HPDE6-E6E7 (cell line): Measurements from ENCODE around the gene TMEM163.

Experiments used
- DNase-seq: peaks from one replicate; pipeline ENCODE4 v3.0.0; 2011; ENCODE audit warnings: missing footprints; ENCODE audit errors: extremely low spot score

TMEM163 gene

GRCh38 chr2:134458950-134459349 is 259.9 kb downstream of the TMEM163 start:
- no peak for DNase-seq

GRCh38 chr2:134458473-134458853 is 260.3 kb downstream of the TMEM163 start:
- DNase-seq, result no peak

GRCh38 chr2:134457765-134458472 is 260.9 kb downstream of the TMEM163 start:
- no peak for DNase-seq

GRCh38 chr2:134457353-134457752 is 261.4 kb downstream of the TMEM163 start:
- no peak for DNase-seq

- no peak for DNase-seq
Observed at GRCh38 chr2:134455426-134455825, 263.4 kb downstream of the TMEM163 start.

GRCh38 chr2:134454931-134455330 is 263.9 kb downstream of the TMEM163 start:
- no peak for DNase-seq

GRCh38 chr2:134454426-134454825 is 264.4 kb downstream of the TMEM163 start:
- DNase-seq, result no peak

GRCh38 chr2:134453973-134454372 is 264.8 kb downstream of the TMEM163 start:
- DNase-seq, result no peak

GRCh38 chr2:134453476-134453875 is 265.3 kb downstream of the TMEM163 start:
- no peak for DNase-seq

GRCh38 chr2:134452042-134452733 is 266.6 kb downstream of the TMEM163 start:
- DNase-seq, result no peak

- DNase-seq, result no peak
Observed at GRCh38 chr2:134451347-134451630, 267.5 kb downstream of the TMEM163 start.

- DNase-seq, result no peak
Observed at GRCh38 chr2:134449751-134450513, 268.9 kb downstream of the TMEM163 start.

GRCh38 chr2:134449157-134449556 is 269.6 kb downstream of the TMEM163 start:
- no peak for DNase-seq

GRCh38 chr2:134448650-134449049 is 270.1 kb downstream of the TMEM163 start:
- DNase-seq, result no peak

- DNase-seq, result no peak
Observed at GRCh38 chr2:134447669-134448068, 271.1 kb downstream of the TMEM163 start.

- DNase-seq, result no peak
Observed at GRCh38 chr2:134446383-134447017, 272.3 kb downstream of the TMEM163 start.

- no peak for DNase-seq
Observed at GRCh38 chr2:134445985-134446382, 272.8 kb downstream of the TMEM163 start.

GRCh38 chr2:134445116-134445515 is 273.7 kb downstream of the TMEM163 start:
- no peak for DNase-seq

GRCh38 chr2:134443814-134444480 is 274.9 kb downstream of the TMEM163 start:
- no peak for DNase-seq

GRCh38 chr2:134441153-134441863 is 277.5 kb downstream of the TMEM163 start:
- DNase-seq, result no peak

- no peak for DNase-seq
Observed at GRCh38 chr2:134440336-134440909, 278.4 kb downstream of the TMEM163 start.
